Umbilical cord (tissue), 2 donors: ENCODE data around the gene USF2. TPM values are rescaled to one million over a fixed set of nuclear protein-coding genes. Genes with fewer than 3 reads are reported as not detected.

ENCODE experiments used
- DNase-seq: peaks from one replicate; pipeline ENCODE4 v3.0.0-alpha.2; 2015; ENCODE audit warnings: low spot score
- total RNA-seq: library from RNA; depleted of rRNA; stranded (reverse); fragments of >200 nt; gene quantifications from one replicate; pipeline ENCODE4 v1.2.3, GENCODE V29; 2014; ENCODE audit warnings: low replicate concordance; ENCODE audit not compliant: insufficient read depth

The USF2 gene
- total RNA-seq, 1 donor from 2014 or later: 40.2 TPM

- DNase-seq: no peak
Measured at GRCh38 chr19:35241417-35241816, 27.3 kb upstream of the USF2 start.

DNA sequence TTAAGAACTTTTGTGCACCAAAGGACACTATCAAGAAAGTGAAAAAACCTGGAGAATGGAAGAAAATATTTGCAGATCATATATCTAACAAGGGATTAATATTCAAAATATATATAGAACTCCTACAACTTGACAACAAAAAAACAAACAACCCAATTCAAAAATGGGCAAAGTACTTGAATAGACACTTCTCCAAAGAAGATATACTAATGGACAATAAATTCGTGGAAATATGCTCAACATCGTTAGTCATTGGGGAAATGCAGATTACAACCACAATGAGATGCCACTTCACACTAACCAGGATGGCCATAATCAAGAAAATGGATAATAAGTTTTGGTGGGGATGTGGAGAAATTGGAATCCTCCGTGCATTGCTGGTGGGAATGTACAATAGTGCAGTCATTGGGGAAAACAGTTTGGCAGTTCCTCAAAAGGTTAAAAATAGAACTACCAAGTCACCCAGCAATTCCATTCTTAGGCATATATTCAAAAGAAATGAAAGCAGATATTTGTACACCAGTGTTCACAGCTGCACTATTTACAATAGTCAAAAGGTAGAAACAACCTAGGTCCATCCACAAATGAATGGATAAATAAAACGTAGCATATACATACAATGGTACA, 22.2 kb upstream of the USF2 start:
- no peak for DNase-seq

DNA sequence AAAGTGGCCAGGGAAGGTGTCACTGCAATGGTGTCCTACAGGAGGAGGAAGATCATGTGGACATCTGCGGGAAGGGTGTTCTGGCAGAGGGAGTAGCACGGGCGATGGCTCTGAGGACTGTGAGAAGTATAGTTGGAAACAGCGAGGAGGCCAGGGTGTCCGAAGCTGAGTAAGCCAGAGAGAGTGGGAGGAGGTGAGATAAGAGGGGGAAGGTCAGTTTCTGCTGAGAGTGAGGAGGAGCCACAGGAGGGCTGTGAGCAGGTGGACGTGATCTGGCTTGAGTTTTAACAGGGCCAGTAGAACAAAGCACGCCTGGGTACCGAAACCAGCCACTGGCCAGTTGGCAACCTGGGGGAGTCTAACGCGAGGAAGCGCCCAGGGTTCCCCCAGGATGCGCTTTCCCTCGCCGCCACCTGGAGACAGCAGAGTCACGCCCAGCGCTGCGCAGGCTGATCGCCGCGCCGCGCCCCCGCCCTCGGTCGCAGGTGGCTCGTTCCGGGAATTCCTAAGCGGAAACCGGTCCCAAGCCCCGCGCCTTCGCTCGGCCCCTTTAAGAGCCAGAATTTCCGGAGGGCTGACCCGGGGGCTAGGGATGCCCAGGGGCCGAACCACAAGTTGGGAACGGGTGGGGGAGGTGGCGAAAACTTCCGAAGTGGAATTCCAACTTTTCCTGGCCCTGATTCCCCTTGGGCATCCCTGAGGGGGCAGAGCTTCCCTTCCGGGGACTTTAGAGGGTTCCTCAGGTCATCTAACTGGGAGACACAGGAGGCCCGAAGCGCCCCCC, 21.0 kb upstream of the USF2 start:
- peak; percentile 63 for DNase-seq

DNA sequence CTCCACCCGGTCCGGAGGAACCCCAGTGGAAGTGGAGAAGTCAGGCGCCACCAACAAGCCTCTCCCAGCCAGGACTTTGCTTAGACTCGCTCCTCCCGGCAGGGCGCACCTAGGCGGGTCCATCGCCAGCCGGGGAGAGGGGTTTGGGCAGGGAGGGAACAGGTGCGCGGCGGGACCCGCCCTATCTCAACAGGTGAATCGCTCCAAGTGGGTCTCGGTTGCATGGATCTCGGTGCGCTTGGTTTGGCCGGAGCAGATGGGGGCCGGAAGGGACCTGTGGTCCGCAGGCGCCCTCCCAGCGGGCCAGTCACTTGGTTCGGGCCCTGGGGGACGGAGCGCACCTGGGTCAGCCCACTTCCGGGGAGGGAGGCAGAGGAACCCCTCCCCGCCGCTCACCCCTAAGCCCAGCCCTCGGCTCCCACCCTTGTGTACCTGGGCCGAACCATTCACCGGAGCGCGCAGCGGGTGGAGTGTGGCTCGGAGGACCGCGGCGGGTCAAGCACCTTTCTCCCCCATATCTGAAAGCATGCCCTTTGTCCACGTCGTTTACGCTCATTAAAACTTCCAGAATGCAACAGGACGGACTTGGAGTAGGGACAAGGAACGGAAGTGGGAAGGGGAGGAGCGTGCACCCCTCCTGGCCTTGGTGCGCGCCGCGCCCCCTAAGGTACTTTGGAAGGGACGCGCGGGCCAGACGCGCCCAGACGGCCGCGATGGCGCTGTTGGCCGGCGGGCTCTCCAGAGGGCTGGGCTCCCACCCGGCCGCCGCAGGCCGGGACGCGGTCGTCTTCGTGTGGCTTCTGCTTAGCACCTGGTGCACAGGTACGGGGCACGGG, 20.2 kb upstream of the USF2 start, which contains the start of gene LSR:
Gene LSR, plus strand, starts transcription at position 693 of the 836 bp plus-strand sequence. Its CDS starts 21 bp downstream, at position 714.
- peak; percentile 72 for DNase-seq

- DNase-seq: no peak
Measured at GRCh38 chr19:35249146-35249847, 19.5 kb upstream of the USF2 start.

DNA sequence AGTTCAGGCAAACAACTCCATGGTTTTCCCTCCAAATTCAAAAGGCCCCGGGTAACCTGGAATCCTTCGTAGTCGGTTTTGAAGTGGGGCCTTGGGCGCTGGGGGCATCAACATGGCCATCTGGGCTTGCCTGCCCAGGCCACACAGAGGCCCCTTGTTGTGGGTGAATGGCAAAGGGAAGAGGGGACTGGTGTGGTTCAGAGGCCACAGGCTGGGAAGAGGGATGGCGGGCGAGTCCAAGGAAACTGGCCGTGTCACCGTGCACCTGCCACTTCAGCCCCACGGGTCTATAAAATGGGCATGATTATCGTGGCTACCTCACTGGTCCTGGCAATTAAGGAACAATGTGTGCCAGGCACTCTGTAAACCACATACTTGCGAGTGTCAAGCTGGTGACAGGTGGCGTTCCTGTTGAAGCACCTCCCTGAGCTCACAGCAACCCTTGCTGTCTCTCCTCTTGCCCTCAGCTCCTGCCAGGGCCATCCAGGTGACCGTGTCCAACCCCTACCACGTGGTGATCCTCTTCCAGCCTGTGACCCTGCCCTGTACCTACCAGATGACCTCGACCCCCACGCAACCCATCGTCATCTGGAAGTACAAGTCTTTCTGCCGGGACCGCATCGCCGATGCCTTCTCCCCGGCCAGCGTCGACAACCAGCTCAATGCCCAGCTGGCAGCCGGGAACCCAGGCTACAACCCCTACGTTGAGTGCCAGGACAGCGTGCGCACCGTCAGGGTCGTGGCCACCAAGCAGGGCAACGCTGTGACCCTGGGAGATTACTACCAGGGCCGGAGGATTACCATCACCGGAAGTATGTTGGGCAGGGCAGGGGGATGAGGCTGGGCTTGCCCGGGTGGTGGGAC, 18.7 kb upstream of the USF2 start:
- DNase-seq: no peak

GRCh38 chr19:35251456-35251855, 17.3 kb upstream of the USF2 start:
- DNase-seq: no peak

- no peak for DNase-seq
Measured at GRCh38 chr19:35253316-35254286, 15.2 kb upstream of the USF2 start.

DNA sequence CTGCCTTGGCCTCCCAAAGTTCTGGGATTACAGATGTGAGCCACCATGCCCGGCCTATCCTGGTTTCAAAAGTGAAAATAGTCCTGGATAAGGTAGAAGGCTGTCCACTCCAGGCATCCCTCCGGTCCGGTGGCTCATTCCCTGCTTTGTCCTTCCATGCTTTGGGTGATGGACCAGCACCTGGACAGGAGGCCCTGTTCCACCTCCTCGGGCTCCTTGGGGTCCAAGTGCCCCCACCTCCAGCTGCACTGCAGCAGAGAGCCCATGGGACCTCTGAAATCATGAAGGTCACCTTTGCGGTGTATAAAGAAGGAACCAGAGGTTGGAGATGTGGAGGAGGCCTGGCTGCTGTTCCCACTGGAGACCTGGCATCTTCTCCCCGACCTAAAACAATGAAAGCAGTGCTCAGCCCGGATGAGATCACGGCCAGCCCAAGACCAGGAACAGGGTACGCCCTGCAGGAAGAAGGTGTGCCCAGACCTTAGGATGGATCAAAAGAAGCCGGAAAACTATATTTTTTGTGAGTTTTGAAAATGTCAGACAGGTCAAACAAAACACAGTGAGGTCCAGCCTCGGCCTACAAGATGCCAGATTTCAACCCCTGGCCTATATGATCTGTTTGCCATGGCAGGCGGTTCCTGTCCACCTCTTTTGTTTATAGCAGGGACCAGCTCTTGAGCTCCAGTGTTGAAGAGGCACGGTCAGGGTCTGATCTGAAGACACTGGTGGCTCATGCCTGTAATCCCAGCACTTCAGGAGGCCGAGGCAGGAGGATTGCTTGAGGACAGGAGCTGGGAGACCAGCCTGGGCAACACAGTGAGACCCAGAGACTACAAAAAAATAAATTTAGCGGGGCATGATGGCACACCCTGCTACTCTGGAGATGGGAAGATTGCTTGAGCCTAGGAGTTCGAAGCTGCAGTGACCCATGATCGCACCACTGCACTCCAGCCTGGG, 14.1 kb upstream of the USF2 start:
- no peak for DNase-seq

DNA sequence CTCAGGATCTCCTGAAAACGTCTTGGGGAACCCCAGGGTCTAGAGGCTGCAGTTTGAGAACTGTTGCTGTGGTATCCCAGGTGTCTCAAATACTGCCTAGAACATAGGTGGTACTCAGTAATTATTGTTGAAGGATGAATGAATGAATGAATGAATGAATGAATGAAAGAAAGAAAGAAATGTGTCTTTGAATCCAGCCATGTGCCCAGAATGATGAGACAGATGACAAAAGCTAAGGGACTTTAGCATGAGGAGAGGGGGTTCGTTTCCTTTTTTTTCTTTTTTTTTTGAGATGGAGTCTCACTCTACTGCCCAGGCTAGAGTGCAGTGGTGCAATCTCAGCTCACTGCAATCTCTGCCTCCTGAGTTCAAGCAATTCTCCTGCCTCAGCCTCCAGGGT, 12.2 kb upstream of the USF2 start:
- DNase-seq: no peak

- DNase-seq: no peak
Measured at GRCh38 chr19:35257113-35257461, 11.7 kb upstream of the USF2 start.

GRCh38 chr19:35260694-35261304, 8.0 kb upstream of the USF2 start:
- DNase-seq: no peak

DNA sequence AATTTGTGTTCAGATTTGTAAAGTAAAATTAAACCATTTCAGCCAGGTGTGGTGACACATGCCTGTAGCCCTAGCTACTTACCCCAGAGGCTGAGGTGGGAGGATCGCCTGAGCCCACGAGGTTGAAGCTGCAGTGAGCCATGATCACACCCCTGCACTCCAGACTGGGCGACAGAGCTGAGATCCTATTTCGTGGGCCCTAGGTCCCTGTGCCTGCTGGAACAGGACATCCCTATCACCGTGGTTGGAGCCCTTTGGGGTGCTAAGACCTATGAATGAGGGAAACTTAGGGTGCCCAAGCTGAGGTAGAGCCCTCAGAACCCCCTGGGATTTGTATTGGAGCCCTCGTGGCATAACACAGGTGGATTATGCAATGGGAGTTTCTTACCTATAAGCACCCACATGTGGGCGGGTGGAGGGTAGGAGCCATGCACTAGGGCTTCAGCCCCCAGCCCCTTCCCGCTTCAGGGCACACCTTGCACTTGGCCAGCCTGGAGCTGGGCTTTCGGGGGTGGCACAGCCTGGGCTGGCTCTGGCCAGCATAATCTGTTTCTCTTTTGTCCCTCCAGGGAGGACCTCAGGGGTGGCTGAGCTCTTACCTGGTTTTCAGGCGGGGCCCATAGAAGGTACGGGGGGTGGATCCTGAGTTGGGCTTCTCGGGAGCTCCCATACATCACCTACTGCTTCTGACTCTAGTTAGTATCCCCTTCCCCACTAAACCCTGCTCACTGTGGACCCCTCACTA, 7.2 kb upstream of the USF2 start:
- DNase-seq: no peak

DNA sequence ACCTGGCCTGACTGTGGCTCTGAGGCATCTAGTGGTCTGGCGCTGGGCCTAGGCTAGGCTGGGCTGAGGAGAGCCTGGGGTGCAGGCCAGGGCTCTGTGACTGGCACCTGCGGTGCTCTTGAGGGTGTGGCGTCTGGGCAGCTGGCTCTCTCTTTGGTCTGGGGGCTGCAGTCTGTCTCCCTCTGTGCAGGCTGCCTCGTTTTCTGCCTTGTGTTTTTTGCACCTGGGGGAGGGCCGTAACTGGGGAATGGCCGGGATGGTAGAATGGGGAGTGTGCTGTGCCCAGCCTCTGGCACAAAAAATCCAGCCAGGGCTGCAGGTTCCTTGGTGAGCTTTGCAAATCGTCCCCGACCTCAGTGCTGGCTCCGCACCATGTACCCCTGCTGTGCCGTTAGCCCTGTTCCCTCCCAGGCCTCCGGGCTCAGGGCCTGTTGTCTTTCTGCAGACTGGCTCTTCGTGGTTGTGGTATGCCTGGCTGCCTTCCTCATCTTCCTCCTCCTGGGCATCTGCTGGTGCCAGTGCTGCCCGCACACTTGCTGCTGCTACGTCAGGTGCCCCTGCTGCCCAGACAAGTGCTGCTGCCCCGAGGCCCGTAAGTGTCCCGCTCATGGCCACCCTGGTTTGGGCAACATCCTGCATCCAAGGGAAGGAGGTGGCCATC, 6.5 kb upstream of the USF2 start:
- no peak for DNase-seq

GRCh38 chr19:35264268-35265125, 4.3 kb upstream of the USF2 start:
- DNase-seq: no peak
